RWPE2 (cell line): Measurements from ENCODE around the gene MORN1.
A peak's percentile ranks its signal among the peaks of the same experiment; 100 is the strongest.

Experiments
- ATAC-seq: fragments of 200-7000 bp; cut with Tn5 transposase; 3 replicates; pipeline ENCODE4 v1.9.1; 2021; ENCODE audit warnings: low read depth
- DNase-seq: peaks from one replicate; pipeline ENCODE4 v3.0.0-alpha.2; 2020; ENCODE audit warnings: low spot score
- H3K27ac ChIP-seq: fragments of 450-650 bp; 2 replicates; pipeline ENCODE4 v1.5.1; 2017; ENCODE audit warnings: mild to moderate bottlenecking; ENCODE audit not compliant: poor library complexity, severe bottlenecking
- H3K27me3 ChIP-seq: fragments of 250-450 bp; sonication (Bioruptor Pico); 2 replicates; pipeline ENCODE4 v1.5.1; 2021; ENCODE audit warnings: mild to moderate bottlenecking, moderate library complexity; ENCODE audit not compliant: insufficient read depth, poor library complexity, severe bottlenecking
- H3K36me3 ChIP-seq: fragments of 250-450 bp; sonication (Bioruptor Pico); 2 replicates; pipeline ENCODE4 v1.5.1; 2020; ENCODE audit warnings: low read depth, mild to moderate bottlenecking, moderate library complexity
- H3K4me1 ChIP-seq: fragments of 250-450 bp; sonication (Bioruptor Pico); 2 replicates; pipeline ENCODE4 v1.5.1; 2021; ENCODE audit warnings: mild to moderate bottlenecking, moderate library complexity; ENCODE audit not compliant: insufficient read depth, poor library complexity, severe bottlenecking
- H3K4me3 ChIP-seq: fragments of 250-450 bp; sonication (Bioruptor Pico); 2 replicates; pipeline ENCODE4 v1.5.1; 2021; ENCODE audit warnings: mild to moderate bottlenecking, moderate library complexity; ENCODE audit not compliant: severe bottlenecking
- H3K9me3 ChIP-seq: fragments of 250-450 bp; sonication (Bioruptor Pico); 2 replicates; pipeline ENCODE4 v1.5.1; 2021; ENCODE audit warnings: mild to moderate bottlenecking, moderate library complexity; ENCODE audit not compliant: severe bottlenecking
- CTCF ChIP-seq: fragments of 450-650 bp; IDR thresholded peaks from one replicate; pipeline ENCODE4 v1.5.1; 2017; ENCODE audit warnings: mild to moderate bottlenecking, moderate library complexity; ENCODE audit not compliant: poor library complexity, severe bottlenecking

The MORN1 gene

GRCh38 chr1:2352897-2353550, 38.3 kb downstream of the MORN1 start:
- Histone ChIP-seq H3K36me3 (no peaks in the 10 kb centered on the region), H3K27me3 (no peaks in the 10 kb centered on the region), H3K4me3 (no peak overlapping the region), H3K27ac (no peak overlapping the region), H3K9me3 (no peaks in the 10 kb centered on the region), H3K4me1 (no peaks in the 10 kb centered on the region)
- no peak for TF ChIP-seq CTCF
- ATAC-seq (no peak), DNase-seq (peak; percentile 45)

GRCh38 chr1:2352341-2352896, 38.9 kb downstream of the MORN1 start:
- Histone ChIP-seq H3K27me3 (no peaks in the 10 kb centered on the region), H3K27ac (no peak overlapping the region), H3K9me3 (no peaks in the 10 kb centered on the region), H3K4me3 (no peak overlapping the region), H3K4me1 (no peaks in the 10 kb centered on the region), H3K36me3 (no peaks in the 10 kb centered on the region)
- DNase-seq, result peak; percentile 50
- TF ChIP-seq CTCF, result no peak
- ATAC-seq, result peak; percentile 10; the same call in 1 of the 3 replicates

- DNase-seq, result no peak
- ATAC-seq, result no peak
- no peak for TF ChIP-seq CTCF
- Histone ChIP-seq H3K27ac (no peak overlapping the region), H3K4me3 (no peak overlapping the region), H3K4me1 (no peaks in the 10 kb centered on the region), H3K36me3 (no peaks in the 10 kb centered on the region), H3K9me3 (no peaks in the 10 kb centered on the region), H3K27me3 (no peaks in the 10 kb centered on the region)
These were observed 39.6 kb downstream of the MORN1 start for GRCh38 chr1:2351723-2352122.

GRCh38 chr1:2350911-2351655, 40.3 kb downstream of the MORN1 start:
- H3K4me1 ChIP-seq, result no peaks in the 10 kb centered on the region
- no peak for TF ChIP-seq CTCF
- no peaks in the 10 kb centered on the region for H3K9me3 ChIP-seq
- H3K36me3 ChIP-seq, result no peaks in the 10 kb centered on the region
- no peak overlapping the region for H3K4me3 ChIP-seq
- H3K27ac ChIP-seq, result no peak overlapping the region
- DNase-seq (peak; percentile 60), ATAC-seq (peak; percentile 25; the same call in 1 of the 3 replicates)
- H3K27me3 ChIP-seq, result no peaks in the 10 kb centered on the region
